Rectal smooth muscle tissue (tissue), 1 donor: Measurements from ENCODE around the gene CERCAM.
"Not testable (repeated sequence)": the region's sequence is repeated elsewhere in the genome, so short reads cannot be mapped to it uniquely, and the experiment has no call there.

ENCODE experiments used
- H3K27ac ChIP-seq: one replicate; pipeline ENCODE4 v1.7.0; 2013; ENCODE audit warnings: low read depth, low read length, inconsistent platforms
- H3K27me3 ChIP-seq: one replicate; pipeline ENCODE4 v1.7.0; 2013; ENCODE audit warnings: low read length; ENCODE audit not compliant: control insufficient read depth, insufficient read depth
- H3K36me3 ChIP-seq: one replicate; pipeline ENCODE4 v1.7.0; 2013; ENCODE audit warnings: low read length; ENCODE audit not compliant: control insufficient read depth, insufficient read depth
- H3K4me1 ChIP-seq: one replicate; pipeline ENCODE4 v1.7.0; 2013; ENCODE audit warnings: low read length; ENCODE audit not compliant: control insufficient read depth, insufficient read depth
- H3K4me3 ChIP-seq: one replicate; pipeline ENCODE4 v1.7.0; 2013; ENCODE audit warnings: low read length
- H3K9ac ChIP-seq: one replicate; pipeline ENCODE4 v1.7.0; 2013; ENCODE audit warnings: low read length

CERCAM gene

DNA sequence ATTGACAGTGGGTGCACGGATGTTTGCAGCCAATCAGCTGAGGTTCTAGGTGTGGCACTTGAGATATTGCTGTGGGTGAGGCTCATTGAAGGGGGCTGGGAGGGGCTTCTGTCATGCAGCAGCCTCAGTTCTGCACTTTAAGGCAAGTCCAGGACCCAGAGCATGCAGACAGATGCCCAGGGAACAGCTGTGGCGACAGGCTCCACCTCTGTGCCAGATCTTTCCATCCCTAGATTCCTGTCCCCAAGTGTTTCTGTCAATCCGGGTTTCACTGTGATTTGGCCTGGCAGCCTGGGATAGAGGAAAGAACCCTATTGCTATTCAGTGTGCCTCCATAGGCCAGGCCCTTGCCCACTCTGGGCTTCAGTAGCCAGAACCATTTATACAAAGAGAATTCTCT lies 20.8 kb upstream of the CERCAM start:
- no peak overlapping the region for H3K9ac ChIP-seq
- H3K27ac ChIP-seq = no peak overlapping the region

GRCh38 chr9:128404560-128404959 lies 16.1 kb upstream of the CERCAM start:
- no peak overlapping the region for H3K9ac ChIP-seq
- H3K27me3 ChIP-seq = peaks cover 2% of the 10 kb centered on the region
- H3K36me3 ChIP-seq = no peaks in the 10 kb centered on the region
- no peak overlapping the region for H3K4me3 ChIP-seq
- no peaks in the 10 kb centered on the region for H3K4me1 ChIP-seq
- no peak overlapping the region for H3K27ac ChIP-seq

More for the DNA sequence above, 20.8 kb upstream of the CERCAM start:
- Histone ChIP-seq H3K36me3 (no peaks in the 10 kb centered on the region), H3K27me3 (peaks cover 3% of the 10 kb centered on the region), H3K4me3 (no peak overlapping the region), H3K4me1 (no peaks in the 10 kb centered on the region)

- Histone ChIP-seq H3K4me3 (no peak overlapping the region), H3K4me1 (no peaks in the 10 kb centered on the region), H3K27ac (no peak overlapping the region), H3K9ac (no peak overlapping the region), H3K36me3 (no peaks in the 10 kb centered on the region), H3K27me3 (peaks cover 3% of the 10 kb centered on the region)
These were observed 15.4 kb upstream of the CERCAM start for GRCh38 chr9:128405077-128405779.

- Histone ChIP-seq H3K36me3 (no peaks in the 10 kb centered on the region), H3K4me1 (no peaks in the 10 kb centered on the region), H3K27ac (no peak overlapping the region), H3K27me3 (peaks cover 3% of the 10 kb centered on the region), H3K4me3 (no peak overlapping the region), H3K9ac (no peak overlapping the region)
These were observed 14.9 kb upstream of the CERCAM start for GRCh38 chr9:128405780-128406171.

GRCh38 chr9:128406848-128407391 lies 13.7 kb upstream of the CERCAM start:
- no peak overlapping the region for H3K9ac ChIP-seq
- no peak overlapping the region for H3K27ac ChIP-seq
- H3K4me3 ChIP-seq = no peak overlapping the region
- H3K27me3 ChIP-seq = peaks cover 3% of the 10 kb centered on the region
- no peaks in the 10 kb centered on the region for H3K36me3 ChIP-seq
- H3K4me1 ChIP-seq = no peaks in the 10 kb centered on the region

GRCh38 chr9:128408963-128409431 lies 11.7 kb upstream of the CERCAM start:
- H3K27me3 ChIP-seq = peaks cover 3% of the 10 kb centered on the region
- H3K4me1 ChIP-seq = no peaks in the 10 kb centered on the region
- no peak overlapping the region for H3K9ac ChIP-seq
- no peak overlapping the region for H3K4me3 ChIP-seq
- H3K27ac ChIP-seq = no peak overlapping the region
- H3K36me3 ChIP-seq = no peaks in the 10 kb centered on the region

GRCh38 chr9:128409450-128409849 lies 11.2 kb upstream of the CERCAM start:
- no peak overlapping the region for H3K27ac ChIP-seq
- no peaks in the 10 kb centered on the region for H3K36me3 ChIP-seq
- no peaks in the 10 kb centered on the region for H3K4me1 ChIP-seq
- H3K9ac ChIP-seq = no peak overlapping the region
- no peak overlapping the region for H3K4me3 ChIP-seq
- H3K27me3 ChIP-seq = peaks cover 3% of the 10 kb centered on the region

- H3K9ac ChIP-seq = no peak overlapping the region
- no peak overlapping the region for H3K27ac ChIP-seq
- H3K4me3 ChIP-seq = no peak overlapping the region
- no peaks in the 10 kb centered on the region for H3K36me3 ChIP-seq
- H3K4me1 ChIP-seq = no peaks in the 10 kb centered on the region
- H3K27me3 ChIP-seq = peaks cover 3% of the 10 kb centered on the region
These were observed 10.7 kb upstream of the CERCAM start for GRCh38 chr9:128409978-128410377.

DNA sequence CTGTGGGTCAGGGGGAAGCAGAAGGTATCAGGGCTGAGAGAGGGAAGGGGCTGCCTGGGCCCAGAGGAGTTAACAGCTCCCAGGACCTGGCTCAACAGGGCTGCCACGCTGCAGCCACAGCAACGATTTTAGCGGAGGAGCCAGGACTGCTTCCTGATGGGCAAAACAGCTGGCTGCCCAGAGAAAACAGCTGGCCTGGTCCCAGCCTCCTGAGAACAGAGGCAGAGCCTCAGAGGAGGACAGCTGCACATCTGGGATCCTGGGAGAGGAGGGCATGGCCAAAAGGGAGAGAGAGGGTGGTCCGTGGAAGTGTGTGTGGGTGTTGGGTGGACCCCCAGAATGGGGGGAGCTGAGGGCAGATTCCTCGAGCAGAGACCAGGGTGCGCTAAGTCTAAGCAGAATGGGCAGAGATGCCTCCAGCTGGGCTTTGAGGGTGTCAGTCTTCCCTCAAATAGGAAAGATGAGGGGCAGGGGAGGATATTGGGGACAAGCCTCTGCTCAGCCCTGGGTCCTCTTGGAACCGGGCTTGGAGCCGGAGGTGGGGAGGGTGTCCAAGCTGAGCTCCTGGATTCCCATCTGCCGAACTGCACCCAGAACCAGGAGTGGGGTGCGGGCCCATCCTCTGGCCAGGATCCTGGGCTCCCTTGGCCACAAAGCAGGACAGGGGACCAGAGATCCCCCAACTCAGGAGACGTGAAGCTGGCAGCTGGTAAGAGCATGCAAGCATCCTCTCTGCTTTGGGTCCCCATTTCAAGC lies 9.1 kb upstream of the CERCAM start:
- Histone ChIP-seq H3K27me3 (peaks cover 3% of the 10 kb centered on the region), H3K36me3 (no peaks in the 10 kb centered on the region), H3K4me1 (no peaks in the 10 kb centered on the region), H3K4me3 (no peak overlapping the region), H3K9ac (no peak overlapping the region), H3K27ac (no peak overlapping the region)

- H3K27ac ChIP-seq = no peak overlapping the region
- peaks cover 3% of the 10 kb centered on the region for H3K27me3 ChIP-seq
- H3K36me3 ChIP-seq = no peaks in the 10 kb centered on the region
- no peaks in the 10 kb centered on the region for H3K4me1 ChIP-seq
- no peak overlapping the region for H3K9ac ChIP-seq
- no peak overlapping the region for H3K4me3 ChIP-seq
These were observed 8.4 kb upstream of the CERCAM start for GRCh38 chr9:128412120-128412790.

DNA sequence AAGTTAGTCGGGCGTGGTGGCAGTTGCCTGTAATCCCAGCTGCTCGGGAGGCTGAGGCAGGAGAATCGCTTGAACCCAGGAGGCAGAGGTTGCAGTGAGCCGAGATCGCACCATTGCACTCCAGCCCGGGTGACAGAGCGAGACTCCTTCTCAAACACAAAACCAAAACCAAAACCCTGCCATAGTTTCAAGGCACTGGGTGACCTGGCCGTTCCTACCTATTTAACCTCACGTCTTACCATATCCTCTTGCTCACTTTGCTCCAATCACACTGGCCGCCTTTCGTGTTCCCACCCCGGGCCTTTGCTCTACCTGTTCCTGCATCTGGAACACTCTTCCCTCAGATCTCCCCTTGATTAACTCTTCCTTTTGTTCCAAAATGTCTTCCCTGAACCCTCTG lies 6.9 kb upstream of the CERCAM start:
- H3K9ac ChIP-seq, H3K4me3 ChIP-seq, H3K27ac ChIP-seq, H3K36me3 ChIP-seq, H3K27me3 ChIP-seq, H3K4me1 ChIP-seq: not testable (repeated sequence)

DNA sequence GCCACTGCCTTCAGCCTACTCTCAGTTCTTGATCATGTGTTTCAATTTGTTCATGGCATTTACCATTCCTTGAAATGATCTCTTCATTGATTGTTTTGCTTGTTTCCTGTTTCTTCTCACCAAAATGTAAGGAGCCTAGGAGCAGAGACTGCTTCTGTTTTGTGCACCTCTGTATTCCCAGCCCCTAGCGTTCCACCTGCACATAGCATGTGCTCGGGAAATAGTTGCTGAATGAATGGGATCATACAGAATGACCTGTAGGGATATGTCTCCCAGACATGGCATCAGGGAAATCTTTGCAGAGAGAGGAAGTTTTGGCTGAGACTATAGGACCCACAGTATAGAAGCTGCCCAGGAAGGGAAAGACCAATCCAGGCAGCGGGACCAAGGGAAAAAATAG lies 6.2 kb upstream of the CERCAM start:
- Histone ChIP-seq H3K36me3 (no peaks in the 10 kb centered on the region), H3K9ac (no peak overlapping the region), H3K27me3 (peaks cover 10% of the 10 kb centered on the region), H3K4me1 (peaks cover 6% of the 10 kb centered on the region), H3K27ac (no peak overlapping the region), H3K4me3 (no peak overlapping the region)
